ENCODE results near the gene TGFB3.

GRCh38 chr14:75976826-75977581 is 4.8 kb downstream of the TGFB3 start:
- TF ChIP-seq CTCF (IDR thresholded peaks at IDR 0.05; ENCODE audit: low read depth, low read length, missing input control), result no peak
- TF ChIP-seq TAF1 (conservative IDR thresholded peaks at IDR 0.05), result no peak

Data from liver (tissue), 3 donors.